K562 (cell line): Measurements from ENCODE around the gene KCNK1. TPM values are rescaled to one million over a fixed set of nuclear protein-coding genes. Genes with fewer than 3 reads are reported as not detected.

Experiments used
- ATAC-seq: fragments of 200-7000 bp; cut with Tn5 transposase; 3 replicates; pipeline ENCODE4 v1.9.1; 2020; ENCODE audit warnings: moderate library complexity
- BruUV-seq: library from RNA; stranded (reverse); fragments of 400-500 nt; replicated peaks from 2 replicates; lab custom pipeline; 2021; lab: Mats Ljungman, UMichigan
- CTCF ChIA-PET: fragments of 300-600 bp; formaldehyde crosslinking; extraction: SDS; loops from one replicate; lab custom pipeline; 2021; ENCODE audit warnings: low intra/inter-chr PET ratio; lab: Yijun Ruan, JAX
- POLR2A ChIA-PET: fragments of 300-600, 350-650 bp; sonication (Branson Sonifier 250); formaldehyde crosslinking; extraction: SDS; loops from one replicate; lab custom pipeline; 2021; ENCODE audit warnings: antibody characterized with exemption, inconsistent platforms; lab: Yijun Ruan, JAX
- DNase-seq, 4 experiments: peaks; one replicate each; pipeline versions ENCODE4 v3.0.0 to v3.0.0-alpha.2; 2011 to 2018; ENCODE audit warnings: low spot score in 3 of 4, mixed read lengths in 3 of 4; ENCODE audit errors: extremely low read depth in 1 of 4
- FAIRE-seq: peaks from 2 replicates; lab custom pipeline; 2011; peaks lifted over from hg19 to GRCh38; lab: Jason Lieb, UNC
- H2AFZ ChIP-seq: 2 replicates; pipeline ENCODE4 v1.6.0; 2011; ENCODE audit warnings: low read depth, low read length, control low read depth, inconsistent platforms
- H3K27ac ChIP-seq: fragments of 200-600 bp; 3 replicates; pipeline ENCODE4 v1.8.0; 2011; ENCODE audit warnings: low read depth, mild to moderate bottlenecking, control low read depth, inconsistent platforms, low read length, moderate library complexity, mixed read lengths; ENCODE audit errors: extremely low read depth
- H3K27me3 ChIP-seq, 2 experiments: fragments of 300-600 bp in 1 of 2; 2 replicates in 1 of 2; 3 replicates in 1 of 2; pipeline versions ENCODE4 v1.6.0 to v1.8.0; 2011; ENCODE audit warnings: inconsistent platforms in 2 of 2, low read length in 2 of 2, mild to moderate bottlenecking in 1 of 2, mixed read lengths in 1 of 2, moderate library complexity in 1 of 2; ENCODE audit not compliant: control insufficient read depth in 2 of 2, insufficient read depth in 2 of 2
- H3K36me3 ChIP-seq: fragments of 300-600 bp; 3 replicates; pipeline ENCODE4 v1.8.0; 2011; ENCODE audit warnings: mild to moderate bottlenecking, low read length, inconsistent platforms; ENCODE audit not compliant: control insufficient read depth, insufficient read depth
- H3K4me1 ChIP-seq, 2 experiments: fragments of 200-600 bp in 1 of 2; replicated peaks in 1 of 2; 2 replicates in 1 of 2; 3 replicates in 1 of 2; pipeline versions ENCODE4 v1.5.1 to v1.8.0; 2011; ENCODE audit warnings: inconsistent platforms in 2 of 2, low read length in 2 of 2, mild to moderate bottlenecking in 1 of 2, mixed read lengths in 1 of 2, moderate library complexity in 1 of 2; ENCODE audit not compliant: control insufficient read depth in 2 of 2, insufficient read depth in 2 of 2
- H3K4me2 ChIP-seq: 2 replicates; pipeline ENCODE4 v1.6.1; 2011; ENCODE audit warnings: low read length, control low read depth, inconsistent platforms, mixed read lengths; ENCODE audit not compliant: insufficient read depth
- H3K4me3 ChIP-seq: fragments of 200-600 bp; sonication (generic), shearing (Covaris generic); 2 replicates; pipeline ENCODE4 v1.5.1; 2016; ENCODE audit warnings: control low read depth, inconsistent platforms
- H3K79me2 ChIP-seq: fragments of 200-600 bp; 3 replicates; pipeline ENCODE4 v1.8.0; 2011; ENCODE audit warnings: low read length, inconsistent platforms; ENCODE audit not compliant: control insufficient read depth, insufficient read depth
- H3K9ac ChIP-seq, 2 experiments: 2 replicates each; pipeline versions ENCODE4 v1.6.0 to v1.6.1; 2011; ENCODE audit warnings: low read depth in 2 of 2, low read length in 2 of 2, control low read depth in 1 of 2, inconsistent platforms in 1 of 2, mild to moderate bottlenecking in 1 of 2, mixed read lengths in 1 of 2; ENCODE audit not compliant: insufficient read depth in 1 of 2
- H3K9me1 ChIP-seq: one replicate; pipeline ENCODE4 v1.6.0; 2011; ENCODE audit warnings: inconsistent platforms, mild to moderate bottlenecking, low read length, moderate library complexity; ENCODE audit not compliant: control insufficient read depth, insufficient read depth
- H3K9me3 ChIP-seq: replicated peaks from 2 replicates; pipeline ENCODE4 v1.5.1; 2011; ENCODE audit warnings: low read depth, low read length, inconsistent platforms; ENCODE audit not compliant: control insufficient read depth, insufficient read depth
- H4K20me1 ChIP-seq: replicated peaks from 2 replicates; pipeline ENCODE4 v1.6.1; 2011; ENCODE audit warnings: low read length, inconsistent platforms, mixed read lengths; ENCODE audit not compliant: control insufficient read depth, insufficient read depth
- BRF1 ChIP-seq: IDR thresholded peaks from 3 replicates; pipeline ENCODE4 v1.6.1; 2011; ENCODE audit warnings: borderline replicate concordance, mild to moderate bottlenecking; ENCODE audit not compliant: insufficient read length; ENCODE audit errors: extremely low read depth
- ELF2 ChIP-seq: fragments of 250-450 bp; sonication (Bioruptor Pico); IDR thresholded peaks from 2 replicates; pipeline ENCODE4 v1.5.0; 2021; ENCODE audit warnings: mild to moderate bottlenecking
- GABPB2 ChIP-seq: fragments of 250-450 bp; sonication (Bioruptor Pico); conservative IDR thresholded peaks from 2 replicates; pipeline ENCODE4 v1.5.1; 2021; ENCODE audit warnings: mild to moderate bottlenecking
- MAFG ChIP-seq: fragments of 450-650 bp; conservative IDR thresholded peaks from 2 replicates; pipeline ENCODE4 v1.6.1; 2016; ENCODE audit warnings: missing genetic modification characterization, missing compliant biosample characterization
- RBM39 ChIP-seq: fragments of 200-400 bp; formaldehyde crosslinking; optimal IDR thresholded peaks from 2 replicates; pipeline ENCODE3; 2018; ENCODE audit warnings: low read depth, low read length
- TCF7L2 ChIP-seq: fragments of 150-350 bp; IDR thresholded peaks from 2 replicates; pipeline ENCODE4 v1.6.1; 2016; ENCODE audit warnings: low read depth, mild to moderate bottlenecking, low read length, moderate library complexity
- THRAP3 ChIP-seq: fragments of 450-650 bp; IDR thresholded peaks from 2 replicates; pipeline ENCODE4 v1.6.1; 2016; ENCODE audit warnings: mild to moderate bottlenecking, inconsistent platforms, borderline replicate concordance
- WGBS: fragments of 100-300 bp; shearing (Covaris generic); methylation state at CpG from one replicate; pipeline ENCODE4 v1.1.6; 2016; ENCODE audit warnings: low coverage, mixed read lengths; ENCODE audit not compliant: insufficient coverage; ENCODE audit errors: missing lambda C conversion rate; 5-methylcytosine and 5-hydroxymethylcytosine counted together
- in situ Hi-C: fragments of 300-500 bp; cut with MboI; formaldehyde crosslinking; loops from 4 replicates; pipeline ENCODE4 v1.15.0; 2018; ENCODE audit warnings: inconsistent platforms, mixed read lengths
- intact Hi-C: fragments of 100-400 bp; cut with micrococcal nuclease; formaldehyde crosslinking; loops from 2 replicates; pipeline ENCODE4 v1.14.2; 2022
- polyA plus RNA-seq, 8 experiments: library from polyadenylated mRNA; depleted of rRNA in 4 of 8; stranded (reverse) in 5 of 8; unstranded in 3 of 8; fragments of >200 nt; fragmentation: Nextera tagmentation in 2 of 8; fragmentation: Illumina TruSeq in 1 of 8; extraction: Ambion mirVana in 2 of 8; extraction: Trizol in 1 of 8; gene quantifications; 2 replicates each; pipeline versions ENCODE4 v1.2.1 to v1.2.3, GENCODE V29; 2011 to 2014; ENCODE audit warnings: inconsistent platforms in 1 of 8, missing spikeins in 1 of 8
- total RNA-seq, 7 experiments: library from RNA; depleted of rRNA in 6 of 7; stranded (reverse); fragments of >200 nt in 6 of 7; fragmentation: Illumina TruSeq in 2 of 7; extraction: Trizol in 2 of 7; gene quantifications; 2 replicates each; pipeline versions ENCODE4 v1.2.1 to v1.2.3, GENCODE V29; 2011 to 2021; ENCODE audit warnings: low replicate concordance in 1 of 7
- TF ChIP-seq, protein P1 (sequence below), 2 experiments: fragments of 450-650 bp; IDR thresholded peaks; 2 replicates each; pipeline ENCODE4 v1.6.1; 2018; ENCODE audit warnings: mild to moderate bottlenecking in 2 of 2, low read depth in 1 of 2; ENCODE audit not compliant: partially characterized antibody in 2 of 2
- TF ChIP-seq, protein P2 (sequence below): fragments of 250-450 bp; sonication (Bioruptor Pico); IDR thresholded peaks from 2 replicates; pipeline ENCODE4 v1.4.0; 2020; ENCODE audit warnings: mild to moderate bottlenecking, moderate library complexity
- TF ChIP-seq, protein P3 (sequence below): sonication (generic); formaldehyde crosslinking; IDR thresholded peaks from 2 replicates; pipeline ENCODE4 v1.8.0; 2022; ENCODE audit warnings: mild to moderate bottlenecking, missing genetic modification reagents

Gene KCNK1
- total and polyA plus RNA-seq, 9 of the 15 experiments (the other 6 are each of a cell fraction or from before 2014, with no cell fraction given), result 3.1 to 22.7 (median 6.0) TPM

DNA sequence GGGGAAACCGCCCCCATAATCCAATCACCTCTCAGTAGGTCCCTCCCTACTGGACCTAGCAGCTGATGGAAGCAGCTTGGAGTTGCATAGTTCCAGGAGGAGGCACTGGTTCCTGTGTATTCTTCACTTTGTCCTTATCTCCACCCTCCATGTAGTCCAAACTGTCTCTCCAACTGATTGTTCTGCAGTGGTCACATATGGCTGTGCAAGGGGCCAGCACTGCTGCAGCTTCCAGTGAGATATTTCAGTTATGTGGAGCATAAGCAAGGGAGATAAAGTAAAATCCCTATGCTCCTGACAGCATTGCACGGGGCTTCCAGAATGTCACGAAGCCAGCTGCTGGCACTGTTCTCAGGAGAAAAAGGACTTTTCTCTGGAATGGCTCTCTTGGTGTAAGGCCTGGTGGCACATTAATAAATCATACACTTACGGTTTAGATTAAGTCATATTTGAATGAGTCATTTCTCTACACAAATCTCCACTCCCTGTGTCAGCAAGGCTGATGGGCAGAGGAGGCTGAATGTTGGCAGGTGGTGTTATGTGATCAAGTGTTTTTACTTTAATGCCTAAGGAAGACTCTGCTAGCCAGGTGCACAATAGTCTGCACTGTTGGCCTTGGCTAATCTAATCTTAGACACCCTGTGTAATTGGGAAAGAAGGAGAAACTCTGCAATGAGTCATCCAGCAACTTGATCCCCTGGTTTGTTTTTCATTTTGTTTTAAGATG is 93.4 kb downstream of the KCNK1 start:
- no TSS peak for BruUV-seq
- no peak for TF ChIP-seq THRAP3
- TF ChIP-seq TCF7L2, result no peak
- TF ChIP-seq, protein P1, sequence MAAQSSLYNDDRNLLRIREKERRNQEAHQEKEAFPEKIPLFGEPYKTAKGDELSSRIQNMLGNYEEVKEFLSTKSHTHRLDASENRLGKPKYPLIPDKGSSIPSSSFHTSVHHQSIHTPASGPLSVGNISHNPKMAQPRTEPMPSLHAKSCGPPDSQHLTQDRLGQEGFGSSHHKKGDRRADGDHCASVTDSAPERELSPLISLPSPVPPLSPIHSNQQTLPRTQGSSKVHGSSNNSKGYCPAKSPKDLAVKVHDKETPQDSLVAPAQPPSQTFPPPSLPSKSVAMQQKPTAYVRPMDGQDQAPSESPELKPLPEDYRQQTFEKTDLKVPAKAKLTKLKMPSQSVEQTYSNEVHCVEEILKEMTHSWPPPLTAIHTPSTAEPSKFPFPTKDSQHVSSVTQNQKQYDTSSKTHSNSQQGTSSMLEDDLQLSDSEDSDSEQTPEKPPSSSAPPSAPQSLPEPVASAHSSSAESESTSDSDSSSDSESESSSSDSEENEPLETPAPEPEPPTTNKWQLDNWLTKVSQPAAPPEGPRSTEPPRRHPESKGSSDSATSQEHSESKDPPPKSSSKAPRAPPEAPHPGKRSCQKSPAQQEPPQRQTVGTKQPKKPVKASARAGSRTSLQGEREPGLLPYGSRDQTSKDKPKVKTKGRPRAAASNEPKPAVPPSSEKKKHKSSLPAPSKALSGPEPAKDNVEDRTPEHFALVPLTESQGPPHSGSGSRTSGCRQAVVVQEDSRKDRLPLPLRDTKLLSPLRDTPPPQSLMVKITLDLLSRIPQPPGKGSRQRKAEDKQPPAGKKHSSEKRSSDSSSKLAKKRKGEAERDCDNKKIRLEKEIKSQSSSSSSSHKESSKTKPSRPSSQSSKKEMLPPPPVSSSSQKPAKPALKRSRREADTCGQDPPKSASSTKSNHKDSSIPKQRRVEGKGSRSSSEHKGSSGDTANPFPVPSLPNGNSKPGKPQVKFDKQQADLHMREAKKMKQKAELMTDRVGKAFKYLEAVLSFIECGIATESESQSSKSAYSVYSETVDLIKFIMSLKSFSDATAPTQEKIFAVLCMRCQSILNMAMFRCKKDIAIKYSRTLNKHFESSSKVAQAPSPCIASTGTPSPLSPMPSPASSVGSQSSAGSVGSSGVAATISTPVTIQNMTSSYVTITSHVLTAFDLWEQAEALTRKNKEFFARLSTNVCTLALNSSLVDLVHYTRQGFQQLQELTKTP (IDR thresholded peaks at IDR 0.05; ENCODE audit: low read depth in 1 of 2, partially characterized antibody in 2 of 2), result peak in 1 of 2 experiments; percentile 6
- 0 out of 2 replicates have a peak, but pooled peaks have one; percentile 4 for TF ChIP-seq MAFG
- no peak for TF ChIP-seq RBM39
- TF ChIP-seq, protein P2, sequence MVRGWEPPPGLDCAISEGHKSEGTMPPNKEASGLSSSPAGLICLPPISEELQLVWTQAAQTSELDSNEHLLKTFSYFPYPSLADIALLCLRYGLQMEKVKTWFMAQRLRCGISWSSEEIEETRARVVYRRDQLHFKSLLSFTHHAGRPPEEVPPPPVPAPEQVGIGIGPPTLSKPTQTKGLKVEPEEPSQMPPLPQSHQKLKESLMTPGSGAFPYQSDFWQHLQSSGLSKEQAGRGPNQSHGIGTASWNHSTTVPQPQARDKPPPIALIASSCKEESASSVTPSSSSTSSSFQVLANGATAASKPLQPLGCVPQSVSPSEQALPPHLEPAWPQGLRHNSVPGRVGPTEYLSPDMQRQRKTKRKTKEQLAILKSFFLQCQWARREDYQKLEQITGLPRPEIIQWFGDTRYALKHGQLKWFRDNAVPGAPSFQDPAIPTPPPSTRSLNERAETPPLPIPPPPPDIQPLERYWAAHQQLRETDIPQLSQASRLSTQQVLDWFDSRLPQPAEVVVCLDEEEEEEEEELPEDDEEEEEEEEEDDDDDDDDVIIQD (CRISPR knock-in tag), result no peak
- TF ChIP-seq GABPB2 (CRISPR knock-in tag), result no peak
- TF ChIP-seq, protein P3, sequence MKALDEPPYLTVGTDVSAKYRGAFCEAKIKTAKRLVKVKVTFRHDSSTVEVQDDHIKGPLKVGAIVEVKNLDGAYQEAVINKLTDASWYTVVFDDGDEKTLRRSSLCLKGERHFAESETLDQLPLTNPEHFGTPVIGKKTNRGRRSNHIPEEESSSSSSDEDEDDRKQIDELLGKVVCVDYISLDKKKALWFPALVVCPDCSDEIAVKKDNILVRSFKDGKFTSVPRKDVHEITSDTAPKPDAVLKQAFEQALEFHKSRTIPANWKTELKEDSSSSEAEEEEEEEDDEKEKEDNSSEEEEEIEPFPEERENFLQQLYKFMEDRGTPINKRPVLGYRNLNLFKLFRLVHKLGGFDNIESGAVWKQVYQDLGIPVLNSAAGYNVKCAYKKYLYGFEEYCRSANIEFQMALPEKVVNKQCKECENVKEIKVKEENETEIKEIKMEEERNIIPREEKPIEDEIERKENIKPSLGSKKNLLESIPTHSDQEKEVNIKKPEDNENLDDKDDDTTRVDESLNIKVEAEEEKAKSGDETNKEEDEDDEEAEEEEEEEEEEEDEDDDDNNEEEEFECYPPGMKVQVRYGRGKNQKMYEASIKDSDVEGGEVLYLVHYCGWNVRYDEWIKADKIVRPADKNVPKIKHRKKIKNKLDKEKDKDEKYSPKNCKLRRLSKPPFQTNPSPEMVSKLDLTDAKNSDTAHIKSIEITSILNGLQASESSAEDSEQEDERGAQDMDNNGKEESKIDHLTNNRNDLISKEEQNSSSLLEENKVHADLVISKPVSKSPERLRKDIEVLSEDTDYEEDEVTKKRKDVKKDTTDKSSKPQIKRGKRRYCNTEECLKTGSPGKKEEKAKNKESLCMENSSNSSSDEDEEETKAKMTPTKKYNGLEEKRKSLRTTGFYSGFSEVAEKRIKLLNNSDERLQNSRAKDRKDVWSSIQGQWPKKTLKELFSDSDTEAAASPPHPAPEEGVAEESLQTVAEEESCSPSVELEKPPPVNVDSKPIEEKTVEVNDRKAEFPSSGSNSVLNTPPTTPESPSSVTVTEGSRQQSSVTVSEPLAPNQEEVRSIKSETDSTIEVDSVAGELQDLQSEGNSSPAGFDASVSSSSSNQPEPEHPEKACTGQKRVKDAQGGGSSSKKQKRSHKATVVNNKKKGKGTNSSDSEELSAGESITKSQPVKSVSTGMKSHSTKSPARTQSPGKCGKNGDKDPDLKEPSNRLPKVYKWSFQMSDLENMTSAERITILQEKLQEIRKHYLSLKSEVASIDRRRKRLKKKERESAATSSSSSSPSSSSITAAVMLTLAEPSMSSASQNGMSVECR (CRISPR knock-in tag), result no peak
- TF ChIP-seq BRF1, result no peak
- no peak for TF ChIP-seq ELF2 (CRISPR knock-in tag)

More for the DNA sequence above, 93.4 kb downstream of the KCNK1 start:
- peak; percentile 93 for ATAC-seq
- Histone ChIP-seq H3K9ac (peak overlapping the region in 1 of 2 experiments; percentile 35; a peak in 1 of 4 replicates), H3K79me2 (no peaks in the 10 kb centered on the region), H3K9me1 (no peaks in the 10 kb centered on the region), H4K20me1 (no peaks in the 10 kb centered on the region), H3K4me1 (peaks cover 7 to 45% of the 10 kb centered on the region in 2 experiments; a peak in 4 of 5 replicates), H3K36me3 (no peaks in the 10 kb centered on the region), H3K4me2 (peak overlapping the region; percentile 62), H3K27ac (peak overlapping the region; percentile 73), H3K4me3 (no peak overlapping the region), H3K27me3 (no peaks in the 10 kb centered on the region), H2AFZ (peak overlapping the region; percentile 75), H3K9me3 (peaks cover 13% of the 10 kb centered on the region)
- intact Hi-C loops (loop anchor here (1.0 to 10.0 kb wide), 4 partner anchors 39 to 197 kb away; partner anchors contain the start of gene SLC35F3), in situ Hi-C loops (no loop called here)
- POLR2A ChIA-PET, result interaction anchor here (0.8 kb wide), 1 partner anchor 57 kb away, joined by 3 read pairs; no protein-coding TSS in a partner anchor
- CTCF ChIA-PET, result no interaction called here
- WGBS, result 3% methylated on average over 4 of the region's 4 CpGs
- peak; percentile 92 for FAIRE-seq
- peak; percentile 37 to 89 (median 65) for DNase-seq
